MG63 (cell line): ENCODE measurements around the gene KRTAP2-3. TPM values are rescaled to one million over a fixed set of nuclear protein-coding genes. Genes with fewer than 3 reads are reported as not detected.
A peak's percentile ranks its signal among the peaks of the same experiment; 100 is the strongest.
"Not testable (repeated sequence)": the region's sequence is repeated elsewhere in the genome, so short reads cannot be mapped to it uniquely, and the experiment has no call there.

ENCODE experiments used
- DNase-seq: peaks from one replicate; pipeline ENCODE4 v3.0.0-alpha.2; 2020
- H3K27me3 ChIP-seq: fragments of 250-450 bp; sonication (Bioruptor Pico); 2 replicates; pipeline ENCODE4 v1.5.1; 2020; ENCODE audit warnings: mild to moderate bottlenecking, moderate library complexity
- H3K36me3 ChIP-seq: fragments of 250-450 bp; sonication (Bioruptor Pico); 2 replicates; pipeline ENCODE4 v1.5.1; 2020; ENCODE audit warnings: mild to moderate bottlenecking, moderate library complexity
- H3K4me3 ChIP-seq: fragments of 250-450 bp; sonication (Bioruptor Pico); 2 replicates; pipeline ENCODE4 v1.5.1; 2020; ENCODE audit warnings: mild to moderate bottlenecking, moderate library complexity
- H3K9me3 ChIP-seq: fragments of 250-450 bp; sonication (Bioruptor Pico); 2 replicates; pipeline ENCODE4 v1.5.1; 2020; ENCODE audit warnings: mild to moderate bottlenecking, moderate library complexity
- total RNA-seq: library from RNA; depleted of rRNA; stranded (reverse); fragments of >200 nt; shearing (Covaris generic); gene quantifications from 2 replicates; pipeline ENCODE4 v1.2.3, GENCODE V29; 2014; ENCODE audit warnings: low replicate concordance

The KRTAP2-3 gene
- total RNA-seq, 1 experiment from 2014 or later, result 0.33 TPM

DNA sequence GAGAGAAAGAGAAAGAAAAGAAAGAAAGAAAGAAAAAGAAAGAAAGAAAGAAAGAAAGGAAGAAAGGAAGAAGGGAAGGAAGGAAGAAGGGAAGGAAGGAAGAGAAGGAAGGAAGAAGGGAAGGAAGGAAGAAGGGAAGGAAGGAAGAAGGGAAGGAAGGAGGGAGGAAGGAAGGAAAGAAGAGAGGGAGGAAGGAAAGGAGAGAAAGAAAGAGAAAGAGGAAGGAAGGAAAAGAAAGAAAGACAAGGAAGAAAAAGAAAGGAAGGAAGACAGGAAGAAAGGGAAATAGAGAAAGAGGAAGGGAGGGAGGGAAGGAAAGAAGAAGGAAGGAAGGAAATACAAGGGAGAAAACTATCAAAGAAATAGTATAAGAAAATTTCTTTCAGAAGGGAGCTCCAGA is 16.9 kb upstream of the KRTAP2-3 start:
- H3K9me3 ChIP-seq, result no peaks in the 10 kb centered on the region
- no peaks in the 10 kb centered on the region for H3K27me3 ChIP-seq
- no peaks in the 10 kb centered on the region for H3K36me3 ChIP-seq
- DNase-seq, result no peak
- H3K4me3 ChIP-seq, result no peak overlapping the region

DNA sequence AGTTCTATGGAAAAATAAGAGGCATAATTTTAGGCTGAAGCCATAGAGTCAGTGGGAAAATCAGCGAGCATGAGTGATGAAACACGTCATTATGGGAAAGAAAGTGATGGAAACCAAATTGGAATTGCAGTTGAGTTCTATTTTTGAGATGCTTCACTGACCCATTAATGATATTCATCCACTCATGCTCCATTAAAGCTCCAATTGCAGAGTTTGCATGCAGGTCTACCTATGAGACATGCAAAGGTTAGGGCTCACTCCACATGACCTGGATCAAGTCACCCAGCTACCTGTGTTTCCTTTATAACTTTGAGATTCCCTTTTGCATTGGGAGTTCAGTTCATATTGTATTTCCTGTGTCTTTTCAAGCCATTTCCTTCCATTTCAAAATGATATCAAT is 13.8 kb upstream of the KRTAP2-3 start:
- Histone ChIP-seq H3K36me3 (no peaks in the 10 kb centered on the region), H3K4me3 (no peak overlapping the region)

DNA sequence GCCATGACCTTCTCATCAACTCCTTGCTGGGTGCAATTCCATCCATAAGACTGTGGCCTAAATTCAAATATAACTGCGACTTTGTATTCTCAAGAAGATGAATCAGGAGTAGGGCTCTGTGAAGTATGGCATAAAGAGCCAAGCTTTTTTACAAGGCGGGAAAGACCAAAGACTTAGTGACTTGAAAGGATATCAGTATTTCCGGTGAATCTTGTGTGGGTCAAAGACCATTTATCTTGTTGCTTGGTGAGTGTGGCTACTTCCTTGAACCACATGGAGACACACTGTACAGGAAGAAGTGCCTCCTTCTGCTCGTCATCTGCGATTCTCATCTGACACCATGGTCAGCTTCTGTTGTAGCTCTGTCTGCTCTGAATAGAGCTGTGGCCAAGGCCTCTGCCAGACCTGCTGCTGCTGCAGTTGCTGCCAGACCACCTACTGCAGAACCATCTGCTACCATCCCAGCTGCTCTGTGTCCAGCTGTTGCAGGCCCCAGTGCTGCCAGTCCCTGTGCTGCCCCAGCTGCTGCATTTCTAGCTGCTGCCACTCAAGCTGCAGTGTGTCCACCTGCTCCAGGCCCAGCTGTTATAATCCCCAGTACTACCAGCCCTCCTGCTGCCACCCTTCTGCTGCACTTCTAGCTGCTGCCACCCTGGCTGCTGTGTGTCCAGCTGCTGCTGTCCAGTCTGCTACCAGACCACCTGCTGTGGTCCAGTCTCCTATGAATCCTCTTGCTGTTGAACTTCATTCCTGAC is 11.9 kb upstream of the KRTAP2-3 start:
- no peaks in the 10 kb centered on the region for H3K36me3 ChIP-seq
- H3K27me3 ChIP-seq, result no peaks in the 10 kb centered on the region
- no peak overlapping the region for H3K4me3 ChIP-seq
- H3K9me3 ChIP-seq, result no peaks in the 10 kb centered on the region; the same call in 1 of the 2 replicates
- DNase-seq, result no peak

More for the DNA sequence above, 13.8 kb upstream of the KRTAP2-3 start:
- Histone ChIP-seq H3K9me3 (no peaks in the 10 kb centered on the region), H3K27me3 (no peaks in the 10 kb centered on the region)
- no peak for DNase-seq

DNA sequence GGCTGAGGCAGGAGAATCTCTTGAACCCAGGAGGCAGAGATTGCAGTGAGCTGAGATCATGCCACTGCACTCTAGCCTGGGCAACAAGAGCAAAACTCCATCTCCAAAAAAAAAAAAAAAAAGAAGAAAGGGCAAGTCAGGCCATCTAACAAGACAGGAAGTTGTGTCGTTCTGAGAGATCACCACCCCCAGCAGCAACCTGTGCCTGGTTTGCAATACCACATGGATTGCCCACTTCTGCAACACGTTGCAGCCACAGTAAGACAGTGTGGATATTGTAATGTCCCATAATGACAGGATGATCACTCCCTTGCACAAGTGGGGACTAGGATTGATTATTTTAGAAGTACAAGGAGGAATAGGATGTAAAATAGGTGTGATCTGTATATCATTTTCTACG is 9.1 kb upstream of the KRTAP2-3 start:
- H3K4me3 ChIP-seq, result no peak overlapping the region
- DNase-seq, result no peak
- H3K9me3 ChIP-seq, result no peaks in the 10 kb centered on the region; the same call in 1 of the 2 replicates
- no peaks in the 10 kb centered on the region for H3K27me3 ChIP-seq
- H3K36me3 ChIP-seq, result no peaks in the 10 kb centered on the region

DNA sequence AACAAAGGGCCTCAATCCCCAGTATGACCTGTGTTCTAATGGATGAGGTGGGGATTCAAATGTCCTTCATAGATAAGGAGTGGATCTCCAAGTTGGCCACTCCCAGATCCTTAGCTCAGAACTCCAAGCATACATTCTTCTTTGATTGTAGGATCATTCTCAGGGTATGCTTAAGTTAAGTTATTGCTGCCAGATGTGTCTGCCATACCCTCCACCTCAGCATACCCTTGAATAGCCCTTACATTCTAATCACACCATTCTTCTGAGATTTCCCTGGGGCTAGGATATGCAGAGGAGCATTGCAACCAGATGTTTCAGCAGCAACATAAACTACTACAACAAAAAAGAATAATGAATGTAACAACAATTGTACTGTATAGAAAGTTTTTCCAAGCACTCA is 7.4 kb upstream of the KRTAP2-3 start:
- no peak overlapping the region for H3K4me3 ChIP-seq
- H3K9me3 ChIP-seq, result no peaks in the 10 kb centered on the region; the same call in 1 of the 2 replicates
- H3K27me3 ChIP-seq, result no peaks in the 10 kb centered on the region
- H3K36me3 ChIP-seq, result no peaks in the 10 kb centered on the region
- DNase-seq, result no peak

DNA sequence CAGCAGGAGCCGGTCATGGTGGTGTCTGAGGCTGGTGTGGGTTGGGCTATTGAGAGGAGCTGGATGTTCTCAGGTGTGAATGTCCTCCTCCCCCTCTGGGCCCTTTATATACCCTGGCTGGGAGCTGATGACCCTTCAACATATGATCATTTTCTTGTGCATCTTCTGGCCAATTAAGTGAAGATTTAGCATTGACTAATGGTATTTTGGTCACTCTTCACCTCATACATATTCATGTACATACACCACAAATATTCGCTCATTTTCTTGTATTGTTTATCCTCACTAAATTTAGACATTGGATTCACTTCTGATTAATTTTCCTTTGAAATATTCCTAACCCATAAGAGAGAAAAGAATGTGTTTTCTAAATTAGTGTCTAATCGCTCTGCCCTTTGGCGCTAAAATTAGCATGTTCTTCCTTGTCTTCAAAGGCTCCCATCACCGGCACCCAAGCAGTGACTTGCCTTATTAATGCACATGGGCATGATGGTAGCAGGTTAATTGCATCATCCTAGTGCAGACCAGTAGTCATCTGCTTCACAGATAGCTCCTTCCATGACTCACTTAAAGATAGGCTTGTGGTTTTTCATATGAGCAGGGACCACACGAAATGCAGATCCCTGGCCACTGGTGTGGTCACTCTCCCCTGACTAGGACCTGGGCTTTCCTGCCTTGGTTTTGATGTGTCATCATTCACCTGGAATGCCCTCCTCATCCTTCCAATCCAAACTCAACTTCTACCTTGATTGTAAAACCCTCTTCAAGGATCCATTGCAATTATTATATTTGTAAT is 6.1 kb upstream of the KRTAP2-3 start, which contains the start of gene KRTAP2-4:
TSS of gene KRTAP2-4 (minus strand) at position 51 of the 796 bp plus-strand sequence. CDS start at position 17, 34 bp downstream.
- Histone ChIP-seq H3K36me3 (no peaks in the 10 kb centered on the region), H3K27me3 (no peaks in the 10 kb centered on the region), H3K4me3 (no peak within 1 kb of the TSS), H3K9me3 (no peaks in the 10 kb centered on the region; the same call in 1 of the 2 replicates)
- peak; percentile 34 for DNase-seq

DNA sequence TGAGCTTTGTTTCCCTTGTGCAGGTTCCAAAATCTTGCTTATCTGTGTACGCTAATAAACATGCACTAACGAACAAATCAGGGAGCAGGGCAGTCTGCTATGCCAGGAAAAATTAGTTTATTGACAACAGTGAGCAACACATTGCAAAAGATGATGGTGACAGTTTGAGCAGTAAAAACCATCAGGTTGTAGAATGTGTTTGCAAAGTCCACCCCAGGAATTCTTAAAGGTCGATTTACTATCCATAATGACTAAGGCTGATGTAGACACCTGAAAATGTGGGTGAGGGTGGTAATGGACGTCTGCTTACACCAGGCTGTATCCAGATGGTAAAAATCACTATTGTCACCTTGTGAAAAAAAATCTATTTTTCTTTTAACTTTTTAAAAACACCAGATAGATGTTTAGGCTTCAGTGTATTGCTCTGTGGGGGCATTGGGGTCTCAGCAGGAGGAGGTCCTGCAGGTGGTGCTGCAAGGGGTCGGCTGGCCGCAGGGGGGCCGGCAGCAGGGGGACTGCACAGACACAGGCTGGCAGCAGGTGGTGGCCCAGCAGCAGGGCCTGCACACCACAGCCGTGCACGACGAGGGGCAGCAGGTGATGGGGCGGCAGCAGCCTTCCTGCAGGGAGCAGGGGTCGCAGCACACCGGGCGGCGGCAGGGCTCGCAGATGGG is 5.2 kb upstream of the KRTAP2-3 start:
- H3K27me3 ChIP-seq, DNase-seq, H3K4me3 ChIP-seq, H3K9me3 ChIP-seq, H3K36me3 ChIP-seq: not testable (repeated sequence)

DNA sequence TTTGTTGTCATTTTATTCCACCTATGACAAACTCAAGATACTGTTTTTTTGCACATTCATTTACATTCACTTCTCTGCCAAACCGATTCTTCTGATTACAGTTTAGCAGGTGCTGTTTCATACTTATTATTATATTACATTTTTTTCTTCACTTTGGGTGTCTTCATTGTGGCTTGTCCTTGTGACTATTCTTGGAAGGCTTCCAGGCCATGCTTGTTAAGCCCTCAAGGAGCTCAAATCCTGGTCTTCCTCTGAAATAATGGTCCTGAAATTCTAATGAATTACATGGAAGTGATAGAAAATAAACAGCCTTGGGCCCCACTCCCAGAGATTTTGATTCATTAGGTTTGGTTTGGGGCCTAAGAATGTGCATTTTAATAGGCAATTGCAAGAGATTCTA is 4.4 kb upstream of the KRTAP2-3 start:
- Histone ChIP-seq H3K36me3 (no peaks in the 10 kb centered on the region), H3K9me3 (no peaks in the 10 kb centered on the region; the same call in 1 of the 2 replicates), H3K27me3 (no peaks in the 10 kb centered on the region), H3K4me3 (no peak overlapping the region)
- DNase-seq, result no peak

DNA sequence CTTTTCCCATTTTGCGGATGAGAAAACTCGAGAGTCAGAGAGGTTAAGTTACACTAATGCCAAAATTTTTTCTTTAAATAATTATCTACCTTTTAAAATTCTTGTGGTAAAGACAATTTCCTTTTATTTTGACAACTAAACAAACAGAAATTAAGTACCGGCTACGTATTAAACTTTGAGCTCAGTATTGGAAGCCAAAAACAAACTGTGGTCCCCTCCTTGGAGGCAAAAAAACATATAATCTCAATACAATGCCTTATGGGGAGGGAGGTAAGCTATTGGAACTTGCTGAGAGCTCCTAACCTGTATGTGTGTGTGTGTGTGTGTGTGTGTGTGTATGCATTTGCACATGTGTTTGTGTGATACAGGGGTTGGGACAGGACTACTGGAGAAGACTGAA is 3.5 kb upstream of the KRTAP2-3 start:
- H3K27me3 ChIP-seq, result no peaks in the 10 kb centered on the region
- no peaks in the 10 kb centered on the region for H3K36me3 ChIP-seq
- no peaks in the 10 kb centered on the region; the same call in 1 of the 2 replicates for H3K9me3 ChIP-seq
- no peak for DNase-seq
- H3K4me3 ChIP-seq, result no peak overlapping the region

DNA sequence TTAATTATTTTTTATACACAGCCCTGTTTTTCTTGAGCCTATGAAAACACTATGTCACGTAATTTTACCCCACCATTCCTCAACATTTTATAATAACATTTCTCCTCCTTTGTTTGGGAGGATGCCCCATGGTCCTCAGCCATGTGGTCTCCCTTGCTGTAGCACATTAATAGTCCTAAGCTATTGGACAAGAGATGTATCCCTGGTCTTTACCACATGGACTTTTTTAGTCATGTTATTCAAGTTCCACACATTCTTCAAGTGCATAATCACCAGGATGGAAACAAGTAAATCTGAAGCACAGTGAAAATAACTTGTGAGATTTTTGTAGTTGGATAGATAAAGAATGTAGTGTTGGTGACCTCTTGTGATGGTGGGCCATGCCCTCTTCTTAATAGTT is 2.0 kb upstream of the KRTAP2-3 start:
- H3K9me3 ChIP-seq, result peaks cover 3% of the 10 kb centered on the region
- H3K36me3 ChIP-seq, result no peaks in the 10 kb centered on the region
- DNase-seq, result peak; percentile 57
- no peak overlapping the region for H3K4me3 ChIP-seq
- no peaks in the 10 kb centered on the region for H3K27me3 ChIP-seq

DNA sequence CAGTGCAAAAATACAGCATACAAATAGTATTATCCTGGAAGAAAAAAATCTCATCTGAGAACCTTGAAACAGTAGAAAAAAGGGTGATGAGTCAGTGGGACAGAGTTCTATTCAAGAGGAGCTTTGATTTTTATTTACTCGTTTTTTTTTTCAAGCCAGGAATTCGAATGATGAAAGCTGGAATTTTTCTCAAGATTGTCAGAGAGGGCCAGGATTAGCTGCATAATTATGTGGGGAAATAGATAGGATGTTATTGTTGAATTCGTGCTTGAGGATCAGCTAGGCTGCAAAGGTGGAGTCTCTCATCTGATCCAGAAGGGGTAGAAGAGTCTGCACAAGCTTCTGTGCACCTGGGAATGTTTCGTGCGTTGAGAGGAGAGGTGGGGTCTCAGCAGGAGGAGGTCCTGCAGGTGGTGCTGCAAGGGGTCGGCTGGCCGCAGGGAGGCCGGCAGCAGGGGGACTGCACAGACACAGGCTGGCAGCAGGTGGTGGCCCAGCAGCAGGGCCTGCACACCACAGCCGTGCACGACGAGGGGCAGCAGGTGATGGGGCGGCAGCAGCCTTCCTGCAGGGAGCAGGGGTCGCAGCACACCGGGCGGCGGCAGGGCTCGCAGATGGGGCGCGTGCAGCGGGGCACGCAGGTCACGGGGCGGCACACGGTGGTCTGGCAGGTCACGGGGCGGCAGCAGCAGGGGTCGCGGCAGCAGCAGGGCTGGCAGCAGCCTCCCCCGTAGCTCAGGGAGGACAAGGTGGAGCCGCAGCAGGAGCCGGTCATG is 450 bp downstream of the KRTAP2-3 start:
- peak; percentile 28 for DNase-seq
- not testable (repeated sequence) for H3K27me3 ChIP-seq, H3K36me3 ChIP-seq, H3K9me3 ChIP-seq, H3K4me3 ChIP-seq

DNA sequence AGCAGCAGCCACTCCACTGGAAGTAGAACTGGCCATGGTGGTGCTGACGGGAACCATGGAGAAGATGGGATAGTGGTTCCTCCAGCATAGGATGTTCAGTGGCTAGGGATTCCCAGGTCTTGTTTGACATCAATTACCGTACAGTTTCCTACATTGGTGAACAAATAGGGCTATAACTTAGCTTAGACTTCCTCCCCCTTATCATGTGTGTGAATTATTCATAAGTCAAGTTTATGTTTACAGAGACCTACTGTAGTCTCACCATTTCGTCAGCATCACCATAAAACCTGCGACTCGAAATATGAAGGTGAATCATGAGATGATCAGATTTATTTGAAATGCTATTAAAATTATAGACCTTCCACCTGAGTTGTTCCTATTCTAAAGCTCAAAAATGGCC is 1.2 kb downstream of the KRTAP2-3 start:
- Histone ChIP-seq H3K36me3 (no peaks in the 10 kb centered on the region), H3K4me3 (no peak overlapping the region), H3K27me3 (no peaks in the 10 kb centered on the region), H3K9me3 (peaks cover 3% of the 10 kb centered on the region)
- DNase-seq, result no peak

DNA sequence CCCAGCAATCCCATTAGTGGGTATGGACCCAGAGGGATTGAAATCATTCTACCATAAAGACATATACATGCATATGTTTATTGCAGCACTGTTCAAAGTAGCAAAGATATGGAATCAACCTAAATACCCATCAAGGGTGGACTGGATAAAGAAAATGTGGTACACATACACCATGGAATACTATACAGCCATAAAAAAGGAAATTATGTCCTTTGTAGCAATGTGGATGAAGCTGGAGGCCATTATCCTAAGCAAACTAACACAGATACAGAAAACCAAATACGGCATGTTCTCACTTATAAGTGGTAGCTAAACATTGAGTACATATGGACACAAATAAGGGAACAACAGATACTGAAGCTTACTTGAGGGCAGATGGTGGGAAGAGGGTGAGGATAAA is 2.4 kb downstream of the KRTAP2-3 start:
- H3K4me3 ChIP-seq, result no peak overlapping the region
- H3K27me3 ChIP-seq, result no peaks in the 10 kb centered on the region
- H3K9me3 ChIP-seq, result peaks cover 8% of the 10 kb centered on the region
- no peak for DNase-seq
- H3K36me3 ChIP-seq, result no peaks in the 10 kb centered on the region

DNA sequence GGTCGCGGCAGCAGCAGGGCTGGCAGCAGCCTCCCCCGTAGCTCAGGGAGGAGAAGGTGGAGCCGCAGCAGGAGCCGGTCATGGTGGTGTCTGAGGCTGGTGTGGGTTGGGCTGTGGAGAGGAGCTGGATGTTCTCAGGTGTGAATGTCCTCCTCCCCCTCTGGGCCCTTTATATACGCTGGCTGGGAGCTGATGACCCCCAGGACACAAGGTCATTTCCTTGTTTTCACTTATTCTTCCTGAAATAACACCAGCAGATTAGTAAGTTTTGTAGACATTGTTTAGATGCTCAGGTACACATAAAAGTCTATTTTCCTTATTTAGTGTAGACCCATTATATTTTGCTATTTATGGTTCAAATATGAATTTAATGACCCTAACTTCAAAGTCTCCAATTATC is 4.8 kb downstream of the KRTAP2-3 start, which contains the start of gene KRTAP2-2:
TSS of gene KRTAP2-2 (minus strand) at position 101 of the 400 bp plus-strand sequence. CDS start at position 82, 19 bp downstream.
- not testable (repeated sequence) for DNase-seq, H3K4me3 ChIP-seq, H3K27me3 ChIP-seq, H3K9me3 ChIP-seq, H3K36me3 ChIP-seq

DNA sequence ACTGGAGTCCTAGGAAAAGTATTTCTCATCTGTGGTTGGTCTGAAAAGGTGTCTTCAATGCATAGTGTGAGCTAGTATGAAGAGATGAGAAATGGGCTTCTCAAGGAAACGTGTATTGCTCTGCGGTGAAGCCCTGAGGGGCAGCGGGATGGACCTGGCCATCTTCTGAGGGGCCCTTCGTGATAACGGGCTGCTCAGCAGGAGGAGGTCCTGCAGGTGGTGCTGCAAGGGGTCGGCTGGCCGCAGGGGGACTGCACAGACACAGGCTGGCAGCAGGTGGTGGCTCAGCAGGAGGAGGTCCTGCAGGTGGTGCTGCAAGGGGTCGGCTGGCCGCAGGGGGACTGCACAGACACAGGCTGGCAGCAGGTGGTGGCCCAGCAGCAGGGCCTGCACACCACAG is 5.4 kb downstream of the KRTAP2-3 start:
- not testable (repeated sequence) for DNase-seq, H3K27me3 ChIP-seq, H3K4me3 ChIP-seq, H3K36me3 ChIP-seq, H3K9me3 ChIP-seq

DNA sequence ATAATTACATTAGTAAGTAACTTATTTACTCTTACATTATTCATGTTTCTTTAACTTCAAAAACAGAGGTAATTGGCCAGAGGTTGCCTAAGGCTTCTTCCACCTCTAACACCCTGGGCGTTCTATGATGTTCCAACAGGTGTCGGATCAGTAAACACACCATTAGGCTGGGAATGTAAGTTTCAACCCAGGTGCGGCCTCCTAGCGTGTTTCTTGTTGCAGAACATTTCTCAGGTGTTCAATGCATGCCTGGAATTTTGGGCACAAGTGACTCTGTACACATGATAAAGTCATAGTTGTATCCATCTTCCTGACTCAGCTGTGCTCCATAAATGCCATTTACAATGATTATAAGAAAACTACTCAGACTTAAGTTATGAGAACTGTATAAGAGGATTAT is 5.9 kb downstream of the KRTAP2-3 start:
- Histone ChIP-seq H3K36me3 (no peaks in the 10 kb centered on the region), H3K4me3 (no peak overlapping the region), H3K27me3 (no peaks in the 10 kb centered on the region), H3K9me3 (peaks cover 8% of the 10 kb centered on the region)
- DNase-seq, result no peak
